HEK293 (cell line): ENCODE results near the gene ETNK2.

Experiments
- ZNF521 ChIP-seq: fragments of 450-650 bp; formaldehyde crosslinking; IDR thresholded peaks from 2 replicates; pipeline ENCODE4 v1.5.1; 2017; ENCODE audit warnings: missing biosample characterization, mild to moderate bottlenecking, missing genetic modification characterization
- TF ChIP-seq, protein P1 (sequence below): fragments of 450-650 bp; formaldehyde crosslinking; IDR thresholded peaks from 2 replicates; pipeline ENCODE4 v1.5.1; 2016; ENCODE audit warnings: missing biosample characterization, missing genetic modification characterization

DNA sequence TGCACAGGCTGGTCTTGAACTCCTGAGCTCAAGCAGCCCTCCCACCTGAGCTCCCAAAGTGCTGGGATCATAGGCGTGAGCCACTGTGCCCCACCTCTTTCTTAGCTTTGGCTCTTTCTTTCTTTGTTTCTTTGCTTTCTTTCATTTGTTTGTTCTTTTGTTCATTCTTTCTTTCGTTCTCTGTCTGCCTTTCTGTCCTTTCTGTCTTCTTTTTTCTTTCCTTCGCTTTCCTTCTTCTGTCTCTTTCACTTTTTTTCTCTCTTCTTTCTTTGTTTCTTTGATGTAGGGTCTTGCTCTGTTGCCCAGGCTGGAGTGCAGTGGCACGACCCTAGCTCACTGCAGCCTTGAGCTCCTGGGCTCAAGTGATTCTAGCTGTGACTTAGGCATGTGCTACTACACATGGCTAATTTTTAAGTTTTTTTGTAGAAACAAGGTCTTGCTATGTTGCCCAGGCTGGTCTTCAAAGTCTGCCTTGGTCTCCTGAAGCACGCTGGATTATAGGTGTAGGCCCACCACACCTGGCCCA is 60.0 kb downstream of the ETNK2 start:
- TF ChIP-seq ZNF521 (tag by site-specific recombination): no peak
- TF ChIP-seq, protein P1, sequence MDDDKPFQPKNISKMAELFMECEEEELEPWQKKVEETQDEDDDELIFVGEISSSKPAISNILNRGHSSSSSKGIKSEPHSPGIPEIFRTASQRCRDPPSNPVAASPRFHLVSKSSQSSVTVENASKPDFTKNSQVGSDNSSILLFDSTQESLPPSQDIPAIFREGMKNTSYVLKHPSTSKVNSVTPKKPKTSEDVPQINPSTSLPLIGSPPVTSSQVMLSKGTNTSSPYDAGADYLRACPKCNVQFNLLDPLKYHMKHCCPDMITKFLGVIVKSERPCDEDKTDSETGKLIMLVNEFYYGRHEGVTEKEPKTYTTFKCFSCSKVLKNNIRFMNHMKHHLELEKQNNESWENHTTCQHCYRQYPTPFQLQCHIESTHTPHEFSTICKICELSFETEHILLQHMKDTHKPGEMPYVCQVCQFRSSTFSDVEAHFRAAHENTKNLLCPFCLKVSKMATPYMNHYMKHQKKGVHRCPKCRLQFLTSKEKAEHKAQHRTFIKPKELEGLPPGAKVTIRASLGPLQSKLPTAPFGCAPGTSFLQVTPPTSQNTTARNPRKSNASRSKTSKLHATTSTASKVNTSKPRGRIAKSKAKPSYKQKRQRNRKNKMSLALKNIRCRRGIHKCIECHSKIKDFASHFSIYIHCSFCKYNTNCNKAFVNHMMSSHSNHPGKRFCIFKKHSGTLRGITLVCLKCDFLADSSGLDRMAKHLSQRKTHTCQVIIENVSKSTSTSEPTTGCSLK: no peak
